HCEC 1CT (cell line): ENCODE results near the gene IFT20.
"Not testable (repeated sequence)": the region's sequence is repeated elsewhere in the genome, so short reads cannot be mapped to it uniquely, and the experiment has no call there.

Experiments
- DNase-seq: peaks from one replicate; pipeline ENCODE4 v3.0.0-alpha.2; 2017

The IFT20 gene

GRCh38 chr17:28363776-28364650, 28.7 kb upstream of the IFT20 start:
- DNase-seq: no peak

GRCh38 chr17:28363186-28363585, 27.9 kb upstream of the IFT20 start:
- DNase-seq: no peak

- no peak for DNase-seq
These were observed 22.6 kb upstream of the IFT20 start for GRCh38 chr17:28357901-28358197.

GRCh38 chr17:28357061-28357900, 22.0 kb upstream of the IFT20 start, which contains the start of gene POLDIP2:
Gene POLDIP2, minus strand, starts transcription at chr17:28357527. Its CDS starts 79 bp downstream, at chr17:28357448.
- peak; percentile 95 for DNase-seq

- no peak for DNase-seq
These were observed 15.0 kb upstream of the IFT20 start for GRCh38 chr17:28350271-28350670.

GRCh38 chr17:28348979-28349378, 13.7 kb upstream of the IFT20 start:
- no peak for DNase-seq

- peak; percentile 85 for DNase-seq
These were observed 12.1 kb upstream of the IFT20 start for GRCh38 chr17:28347261-28347891.

- DNase-seq: no peak
These were observed 11.5 kb upstream of the IFT20 start for GRCh38 chr17:28346746-28347246.

- DNase-seq: no peak
These were observed 10.9 kb upstream of the IFT20 start for GRCh38 chr17:28346199-28346580.

GRCh38 chr17:28345419-28346198, 10.3 kb upstream of the IFT20 start:
- DNase-seq: no peak

GRCh38 chr17:28344435-28344901, 9.2 kb upstream of the IFT20 start:
- DNase-seq: no peak

- no peak for DNase-seq
These were observed 8.7 kb upstream of the IFT20 start for GRCh38 chr17:28344011-28344410.

- DNase-seq: no peak
These were observed 8.2 kb upstream of the IFT20 start for GRCh38 chr17:28343491-28343932.

- DNase-seq: no peak
These were observed 7.0 kb upstream of the IFT20 start for GRCh38 chr17:28342313-28342712.

- DNase-seq: no peak
These were observed 6.2 kb upstream of the IFT20 start for GRCh38 chr17:28341516-28341915.

- DNase-seq: no peak
These were observed 5.1 kb upstream of the IFT20 start for GRCh38 chr17:28340374-28340773.

- no peak for DNase-seq
These were observed 4.2 kb upstream of the IFT20 start for GRCh38 chr17:28339431-28339830.

- DNase-seq: not testable (repeated sequence)
These were observed 3.5 kb upstream of the IFT20 start for GRCh38 chr17:28338769-28339212.

- DNase-seq: peak; percentile 77
These were observed 2.9 kb upstream of the IFT20 start for GRCh38 chr17:28338056-28338768.

GRCh38 chr17:28335959-28336871, 943 bp upstream of the IFT20 start:
- peak; percentile 70 for DNase-seq
